HG03432 (cell line): Measurements from ENCODE around the gene GTF2H2C.
"Not testable (repeated sequence)": the region's sequence is repeated elsewhere in the genome, so short reads cannot be mapped to it uniquely, and the experiment has no call there.

Experiments
- ATAC-seq: cut with Tn5 transposase; IDR thresholded peaks from one replicate; pipeline ENCODE4 v1.9.1; 2021; ENCODE audit warnings: mild to moderate bottlenecking, moderate library complexity; ENCODE audit not compliant: unreplicated experiment

Gene GTF2H2C

GRCh38 chr5:69559908-69560330, at the start of gene GTF2H2C:
GTF2H2C (plus strand) TSS chr5:69560191; CDS start chr5:69565133, 4,942 bp downstream.
- peak; percentile 99 for ATAC-seq

DNA sequence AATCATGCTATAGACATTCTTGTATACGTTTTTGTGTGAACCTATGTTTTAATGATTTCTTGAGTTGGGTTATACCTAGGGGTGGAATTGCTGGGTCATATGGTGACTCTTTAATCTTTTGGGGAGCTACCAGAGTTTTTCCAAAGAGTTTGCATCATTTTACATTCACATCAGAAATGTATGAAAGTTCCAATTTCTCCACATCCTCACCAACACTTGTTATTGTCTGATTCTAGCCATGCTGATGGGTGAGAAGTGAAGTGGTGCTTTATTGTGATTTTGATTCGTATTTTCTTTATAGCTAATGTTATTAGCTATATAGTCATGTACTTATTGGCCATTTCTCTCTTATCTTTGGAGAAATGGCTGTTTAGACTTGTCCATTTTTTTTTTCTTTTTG, 49.3 kb upstream of the GTF2H2C start:
- no peak for ATAC-seq

GRCh38 chr5:69512740-69513260, 47.2 kb upstream of the GTF2H2C start:
- no peak for ATAC-seq

DNA sequence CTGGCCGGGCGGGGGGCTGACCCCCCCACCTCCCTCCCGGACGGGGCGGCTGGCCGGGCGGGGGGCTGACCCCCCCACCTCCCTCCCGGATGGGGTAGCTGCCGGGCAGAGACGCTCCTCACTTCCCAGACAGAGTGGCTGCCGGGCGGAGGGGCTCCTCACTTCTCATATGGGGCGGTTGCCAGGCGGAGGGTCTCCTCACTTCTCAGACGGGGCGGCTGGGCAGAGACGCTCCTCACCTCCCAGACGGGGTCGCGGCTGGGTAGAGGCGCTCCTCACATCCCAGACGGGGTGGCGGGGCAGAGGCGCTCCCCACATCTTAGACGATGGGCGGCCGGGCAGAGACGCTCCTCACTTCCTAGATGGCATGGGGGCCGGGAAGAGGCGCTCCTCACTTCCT, 44.4 kb upstream of the GTF2H2C start:
- not testable (repeated sequence) for ATAC-seq

GRCh38 chr5:69516769-69517168, 43.2 kb upstream of the GTF2H2C start:
- ATAC-seq = no peak

- no peak for ATAC-seq
Measured at GRCh38 chr5:69517763-69518212, 42.2 kb upstream of the GTF2H2C start.

DNA sequence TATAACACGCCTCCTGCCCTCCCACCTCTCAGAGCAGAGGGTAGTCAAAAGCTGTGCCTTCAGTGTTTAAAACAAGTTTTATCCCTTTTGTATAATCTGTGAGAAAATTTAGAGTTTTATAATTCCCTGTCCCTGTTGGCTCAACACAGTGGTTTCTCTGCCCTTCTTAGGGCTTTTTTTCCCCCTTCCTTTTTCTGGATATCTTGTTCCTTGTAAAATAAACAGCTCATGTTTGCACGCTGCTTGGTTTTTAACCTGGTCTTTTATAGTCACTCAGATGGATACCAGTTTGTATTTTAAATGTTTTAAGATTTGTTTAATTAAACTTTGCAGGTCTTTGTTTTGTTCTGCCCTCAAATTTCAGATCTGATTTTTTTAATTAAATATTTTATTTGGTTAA, 40.7 kb upstream of the GTF2H2C start:
- ATAC-seq = no peak

DNA sequence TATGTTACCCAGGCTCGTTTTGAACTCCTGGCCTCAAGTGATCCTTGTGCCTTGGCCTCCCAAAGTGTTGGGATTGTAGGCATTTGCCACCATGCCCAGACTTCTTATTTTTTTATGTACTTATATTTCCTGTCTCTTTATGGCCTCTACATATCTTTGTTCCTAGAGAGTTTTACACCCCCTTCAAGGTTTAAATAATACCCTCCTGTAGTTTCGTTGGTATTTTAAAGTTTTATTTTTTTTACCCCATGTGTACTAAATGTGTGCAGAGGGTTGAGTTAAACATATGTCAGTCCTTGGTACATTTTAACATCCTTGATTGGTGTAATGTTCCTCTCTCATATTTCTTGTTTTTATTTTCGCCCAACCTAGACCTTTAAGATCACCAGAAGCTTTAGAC, 38.0 kb upstream of the GTF2H2C start:
- ATAC-seq = no peak

GRCh38 chr5:69525490-69525889, 34.5 kb upstream of the GTF2H2C start:
- ATAC-seq = no peak

DNA sequence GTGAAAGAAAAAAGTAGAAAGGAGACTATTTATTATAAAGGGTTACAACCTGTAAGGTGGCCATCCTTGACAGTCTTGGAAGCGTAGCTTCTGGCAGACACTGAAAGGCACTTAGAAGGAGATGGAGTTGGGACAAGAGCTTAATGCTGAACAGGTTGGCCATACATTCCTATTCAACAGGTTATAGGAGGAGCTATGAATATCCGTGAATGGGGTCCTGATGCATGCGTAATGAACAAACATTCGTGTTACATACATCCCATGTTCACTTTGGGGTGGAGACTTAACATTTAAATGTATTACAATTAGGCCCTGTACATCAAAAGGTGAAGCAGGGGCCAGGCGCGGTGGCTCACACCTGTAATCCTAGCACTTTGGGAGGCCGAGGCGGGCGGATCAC, 33.3 kb upstream of the GTF2H2C start:
- no peak for ATAC-seq

GRCh38 chr5:69527128-69527770, 32.7 kb upstream of the GTF2H2C start:
- no peak for ATAC-seq

- ATAC-seq = no peak
Measured at GRCh38 chr5:69528035-69528434, 32.0 kb upstream of the GTF2H2C start.

DNA sequence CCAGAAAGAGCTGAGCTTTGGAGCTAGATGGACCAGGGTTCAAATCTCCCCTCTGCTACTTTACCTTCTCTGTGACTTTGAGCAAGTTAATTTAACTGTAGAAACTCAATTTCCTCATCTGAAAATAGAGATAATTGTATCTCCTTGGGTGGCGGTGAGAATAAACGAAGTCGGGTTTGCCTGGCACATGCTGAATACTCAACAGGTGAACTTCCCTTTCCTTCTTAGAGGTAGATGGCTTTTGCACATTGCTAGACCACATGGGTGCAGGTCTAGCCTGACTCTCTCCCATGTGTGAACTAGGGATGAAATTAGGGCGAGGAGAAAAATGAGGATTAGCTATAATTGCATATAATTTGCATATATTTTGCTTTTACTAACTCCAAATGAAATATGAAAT, 31.4 kb upstream of the GTF2H2C start:
- no peak for ATAC-seq

DNA sequence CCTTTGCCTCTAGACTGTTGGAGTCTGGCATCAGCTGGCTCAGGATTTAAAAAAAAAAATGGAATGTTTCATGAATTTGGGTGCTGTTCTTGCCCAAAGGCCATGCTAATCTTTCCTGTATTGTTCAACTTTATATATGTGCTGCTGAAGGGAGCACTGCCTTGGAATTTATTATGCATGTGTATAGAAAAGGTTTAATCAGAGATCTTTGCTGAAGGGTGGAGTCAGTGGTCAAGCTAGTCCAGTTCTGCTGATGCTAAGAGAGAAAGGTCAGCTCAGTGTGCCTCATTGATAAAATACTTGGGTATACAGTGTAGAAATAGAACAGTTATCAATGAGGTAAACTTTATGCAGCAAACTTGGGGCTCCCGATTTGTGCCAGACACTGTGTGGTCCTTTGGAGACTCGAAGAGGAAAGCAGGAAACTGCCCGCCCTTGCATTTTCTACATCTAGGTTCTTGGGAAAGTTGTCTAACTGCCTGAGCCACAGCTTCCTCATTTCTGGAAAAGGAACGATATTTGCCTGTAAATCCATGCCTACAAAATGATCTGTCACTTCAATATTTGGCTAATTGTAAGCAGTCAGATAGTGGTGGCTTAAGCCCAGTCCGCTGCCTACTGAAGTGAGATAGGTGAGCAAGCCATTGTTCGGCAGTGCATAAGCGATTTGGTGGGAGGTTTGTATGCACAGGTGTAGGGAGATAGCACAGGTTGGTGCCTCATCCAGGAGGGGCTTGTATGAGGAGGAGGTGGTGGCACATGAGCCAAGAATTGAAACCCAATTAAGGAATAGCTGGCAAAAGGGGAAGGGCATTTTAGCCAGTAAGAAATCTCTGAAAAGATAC, 29.2 kb upstream of the GTF2H2C start:
- ATAC-seq = no peak

- ATAC-seq = no peak
Measured at GRCh38 chr5:69531406-69531801, 28.6 kb upstream of the GTF2H2C start.

DNA sequence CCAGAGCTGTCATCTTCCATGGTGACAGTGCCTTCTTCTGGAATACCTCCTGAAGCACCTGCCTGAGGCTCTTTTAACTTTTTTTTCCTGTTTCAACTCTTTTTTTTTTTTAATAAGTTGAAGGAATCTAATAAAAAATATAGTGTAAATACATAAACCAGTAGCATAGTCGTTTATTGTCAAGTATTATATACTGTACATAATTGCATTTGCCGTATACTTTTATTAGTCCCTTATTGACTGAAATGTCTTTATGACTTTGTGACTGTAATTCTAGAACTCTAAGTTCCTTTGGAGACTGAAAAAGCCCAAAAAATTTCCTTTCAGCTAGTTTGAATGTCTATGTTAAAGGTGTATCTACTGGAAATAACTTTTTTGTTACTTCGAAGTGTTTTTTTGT, 22.1 kb upstream of the GTF2H2C start:
- not testable (repeated sequence) for ATAC-seq

DNA sequence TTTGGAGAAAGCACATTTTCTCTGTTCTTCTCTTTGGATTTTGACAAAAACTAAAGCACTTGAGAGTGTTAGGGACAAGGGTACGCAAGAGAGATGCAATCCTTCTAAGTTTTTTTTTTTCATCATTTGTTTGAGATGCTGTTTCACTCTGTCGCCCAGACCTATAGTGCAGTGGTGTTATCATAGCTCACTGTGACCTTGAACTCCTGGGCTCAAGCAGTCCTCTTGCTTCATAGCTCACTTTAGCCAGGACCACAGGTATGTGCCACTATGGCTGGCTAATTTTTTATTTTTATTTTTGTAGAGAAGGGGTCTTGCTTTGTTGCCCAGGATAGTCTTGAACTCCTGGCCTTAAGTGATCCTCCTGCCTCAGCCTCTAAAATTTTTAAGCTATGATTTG, 21.3 kb upstream of the GTF2H2C start:
- not testable (repeated sequence) for ATAC-seq

GRCh38 chr5:69541347-69541746, 18.6 kb upstream of the GTF2H2C start:
- ATAC-seq = not testable (repeated sequence)

DNA sequence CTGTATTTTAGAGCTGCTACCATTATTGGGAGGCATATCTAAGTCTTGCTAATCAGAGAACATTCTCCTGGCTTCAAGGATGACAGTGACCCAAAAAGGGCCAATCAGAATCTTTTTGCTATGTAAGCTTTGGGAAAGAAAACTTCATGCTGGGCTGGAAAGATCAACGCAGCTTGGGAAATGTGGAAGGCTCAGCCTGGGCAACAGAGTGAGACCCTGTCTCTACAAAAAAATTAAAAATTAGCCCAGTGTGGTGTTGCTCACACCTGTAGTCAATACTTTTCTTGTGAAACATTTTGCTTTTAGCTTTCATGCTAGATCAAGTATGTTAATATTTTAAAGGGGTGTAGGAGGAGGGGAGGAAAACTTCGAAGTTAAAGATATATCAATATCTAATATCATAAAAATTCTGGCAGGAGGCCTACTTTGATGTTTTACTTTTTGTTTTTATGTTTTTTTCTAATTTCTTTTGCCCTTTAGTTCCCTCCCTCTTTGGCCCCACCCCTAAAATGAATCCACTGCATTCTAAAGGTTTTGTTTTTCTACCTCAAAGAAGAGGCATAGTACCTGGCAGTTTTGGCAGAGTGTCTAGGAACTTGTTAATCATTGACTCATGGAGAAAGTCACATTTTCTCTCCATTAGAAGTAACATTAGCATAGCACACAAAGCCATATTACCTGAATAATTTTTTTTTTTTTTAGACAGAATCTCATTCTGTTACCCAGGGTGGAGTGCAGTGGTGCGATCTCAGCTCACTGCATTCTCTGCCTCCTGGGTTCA, 17.0 kb upstream of the GTF2H2C start:
- not testable (repeated sequence) for ATAC-seq

- not testable (repeated sequence) for ATAC-seq
Measured at GRCh38 chr5:69544602-69545001, 15.4 kb upstream of the GTF2H2C start.
